Transverse colon (tissue), 4 donors: ENCODE data around the gene VSX1. TPM values are rescaled to one million over a fixed set of nuclear protein-coding genes. Genes with fewer than 3 reads are reported as not detected.
A peak's percentile ranks its signal among the peaks of the same experiment; 100 is the strongest.

ENCODE experiments used
- DNase-seq: peaks from one replicate; pipeline ENCODE4 v3.0.0-alpha.2; 2019
- H3K27ac ChIP-seq, 4 donors: fragments of 200-600 bp; sonication (generic); 2 replicates each; pipeline ENCODE4 v1.5.1; 2016 to 2018; ENCODE audit warnings: inconsistent platforms in 4 of 4
- H3K27me3 ChIP-seq: fragments of 200-600 bp; sonication (generic); 2 replicates; pipeline ENCODE4 v1.5.1; 2017; ENCODE audit warnings: inconsistent platforms
- H3K36me3 ChIP-seq, 4 donors: fragments of 200-600 bp; sonication (generic); 2 replicates each; pipeline ENCODE4 v1.5.1; 2017 to 2019; ENCODE audit warnings: inconsistent platforms in 4 of 4
- H3K4me1 ChIP-seq, 4 donors: fragments of 200-600 bp; sonication (generic); 2 replicates each; pipeline ENCODE4 v1.5.1; 2017 to 2020; ENCODE audit warnings: inconsistent platforms in 4 of 4
- H3K4me3 ChIP-seq, 4 donors: fragments of 200-600 bp; sonication (generic); 1 replicate in 1 of 4; 2 replicates in 3 of 4; pipeline versions ENCODE4 v1.5.1 to v1.6.1; 2017 to 2019; ENCODE audit warnings: inconsistent platforms in 4 of 4
- H3K9me3 ChIP-seq, 2 donors: fragments of 200-600 bp; sonication (generic); 2 replicates each; pipeline ENCODE4 v1.5.1; 2017 to 2019; ENCODE audit warnings: inconsistent platforms in 2 of 2
- EP300 ChIP-seq: sonication (generic); formaldehyde crosslinking; IDR thresholded peaks from one replicate; pipeline ENCODE4 v1.6.1; 2017; ENCODE audit warnings: antibody characterized with exemption, low read depth
- POLR2A ChIP-seq: fragments of 450-650 bp; IDR thresholded peaks from one replicate; pipeline ENCODE4 v1.6.1; 2016; ENCODE audit warnings: antibody characterized with exemption, mild to moderate bottlenecking, moderate library complexity
- POLR2AphosphoS5 ChIP-seq, 3 donors: sonication (generic); formaldehyde crosslinking; IDR thresholded peaks; one replicate each; pipeline ENCODE4 v1.6.1; 2016; ENCODE audit warnings: antibody characterized with exemption in 3 of 3
- WGBS, 2 donors: methylation state at CpG; one replicate each; pipeline ENCODE4 v1.1.5; 2018; ENCODE audit warnings: low coverage in 1 of 2; 5-methylcytosine and 5-hydroxymethylcytosine counted together
- in situ Hi-C, 4 donors: fragments of 200-750 bp; cut with MboI; loops; one replicate each; pipeline versions ENCODE4 v1.15.0 to v1.15.1; 2017; ENCODE audit warnings: low sequenced_read_pairs in 3 of 4, low pct_ligation_motif_present in 1 of 4, low pct_unique_long_range_greater_than_20kb in 1 of 4
- intact Hi-C: fragments of 100-400 bp; cut with DNase I; formaldehyde crosslinking; loops from one replicate; pipeline ENCODE4 v1.15.1; 2023; ENCODE audit warnings: low total_unique reads
- total RNA-seq, 4 donors: library from RNA; depleted of rRNA; stranded (reverse); fragments of >200 nt; gene quantifications; one replicate each; pipeline ENCODE4 v1.1.0, GENCODE V29; 2016
- TF ChIP-seq, protein P1 (sequence below), 5 experiments: fragments of 200-600 bp in 3 of 5; fragments of 450-650 bp in 2 of 5; sonication (generic) in 3 of 5; IDR thresholded peaks; 1 replicate in 2 of 5; 2 replicates in 3 of 5; pipeline ENCODE4 v1.5.1; 2016 to 2017; ENCODE audit warnings: antibody characterized with exemption in 5 of 5, inconsistent platforms in 3 of 5, mild to moderate bottlenecking in 2 of 5, moderate library complexity in 1 of 5

VSX1 gene
- total RNA-seq, 4 donors from 2014 or later: 0.16 TPM; not detected in 3

DNA sequence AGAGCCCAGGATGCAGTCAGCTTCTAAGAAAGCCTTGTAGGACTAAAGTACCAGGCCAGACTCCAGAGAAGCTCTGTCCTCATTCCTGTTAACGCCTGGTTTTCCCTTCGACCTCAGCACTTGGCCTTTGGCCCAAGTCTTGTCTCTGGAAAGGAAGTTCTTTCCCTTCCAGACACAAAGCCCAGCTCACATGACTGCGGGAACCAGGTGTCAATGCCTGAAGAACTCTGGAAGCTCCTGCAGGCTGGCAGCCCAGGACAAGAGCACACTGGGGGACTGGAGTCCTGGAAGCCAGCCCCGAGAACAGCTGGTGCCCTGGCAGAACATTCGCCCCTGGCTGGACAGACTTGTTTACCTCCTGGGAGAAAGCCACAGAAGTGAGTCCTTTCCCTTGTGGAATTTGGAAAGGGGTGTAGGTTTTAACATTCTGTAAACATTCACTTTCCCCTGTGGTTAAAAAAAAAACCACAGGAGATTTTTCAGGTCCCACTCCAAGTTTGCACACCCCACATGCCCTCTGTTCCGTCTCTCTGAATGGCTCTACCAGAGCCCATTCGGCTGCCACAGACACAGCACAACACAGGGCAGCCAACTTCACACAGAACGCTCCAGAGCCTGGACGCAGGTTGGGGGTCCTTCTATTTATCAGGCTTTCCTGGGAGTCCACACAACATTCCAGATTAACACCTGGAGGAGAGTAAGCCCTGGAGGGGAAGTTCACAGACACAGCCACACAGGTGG, 42.1 kb downstream of the VSX1 start:
- 23% methylated on average over 9 of the region's 9 CpGs; no CpG with 5 or more reads in 1 of the 2 donors for WGBS, 2 donors
- in situ Hi-C loops: no loop called here

DNA sequence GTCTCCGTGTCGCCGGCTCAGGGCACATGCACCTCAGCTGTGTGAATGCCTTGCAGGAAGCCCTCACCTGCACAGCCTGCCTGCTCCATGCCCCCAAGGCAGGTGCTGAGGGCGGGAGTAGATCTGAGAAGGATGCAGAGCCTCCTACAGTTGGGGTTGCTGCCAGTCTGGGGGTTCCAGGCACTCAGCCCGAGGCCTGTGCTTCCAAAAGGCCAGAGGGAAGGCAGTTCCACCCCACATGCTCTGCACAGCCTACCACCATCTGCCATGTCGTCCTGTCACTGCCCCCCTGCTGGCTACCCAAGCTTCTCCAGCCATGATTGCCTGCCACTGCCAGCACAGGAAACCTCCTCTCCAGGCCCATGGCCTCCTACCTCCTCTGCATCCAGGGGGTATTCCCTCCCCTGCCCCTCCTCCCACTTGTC, 43.3 kb downstream of the VSX1 start:
- peaks cover 68 to 91% (median 78%) of the 10 kb centered on the region in 4 donors for H3K4me1 ChIP-seq
- H3K4me3 ChIP-seq: no peak overlapping the region

More for the DNA sequence above, 42.1 kb downstream of the VSX1 start:
- Histone ChIP-seq H3K27me3 (no peaks in the 10 kb centered on the region), H3K4me1 (peaks cover 64 to 81% (median 73%) of the 10 kb centered on the region in 4 donors), H3K36me3 (no peaks in the 10 kb centered on the region), H3K9me3 (no peaks in the 10 kb centered on the region), H3K4me3 (peak overlapping the region in 1 of 4 donors; percentile 2), H3K27ac (peak overlapping the region; percentile 76 to 91 (median 84))
- DNase-seq: peak; percentile 84
- TF ChIP-seq, protein P1, sequence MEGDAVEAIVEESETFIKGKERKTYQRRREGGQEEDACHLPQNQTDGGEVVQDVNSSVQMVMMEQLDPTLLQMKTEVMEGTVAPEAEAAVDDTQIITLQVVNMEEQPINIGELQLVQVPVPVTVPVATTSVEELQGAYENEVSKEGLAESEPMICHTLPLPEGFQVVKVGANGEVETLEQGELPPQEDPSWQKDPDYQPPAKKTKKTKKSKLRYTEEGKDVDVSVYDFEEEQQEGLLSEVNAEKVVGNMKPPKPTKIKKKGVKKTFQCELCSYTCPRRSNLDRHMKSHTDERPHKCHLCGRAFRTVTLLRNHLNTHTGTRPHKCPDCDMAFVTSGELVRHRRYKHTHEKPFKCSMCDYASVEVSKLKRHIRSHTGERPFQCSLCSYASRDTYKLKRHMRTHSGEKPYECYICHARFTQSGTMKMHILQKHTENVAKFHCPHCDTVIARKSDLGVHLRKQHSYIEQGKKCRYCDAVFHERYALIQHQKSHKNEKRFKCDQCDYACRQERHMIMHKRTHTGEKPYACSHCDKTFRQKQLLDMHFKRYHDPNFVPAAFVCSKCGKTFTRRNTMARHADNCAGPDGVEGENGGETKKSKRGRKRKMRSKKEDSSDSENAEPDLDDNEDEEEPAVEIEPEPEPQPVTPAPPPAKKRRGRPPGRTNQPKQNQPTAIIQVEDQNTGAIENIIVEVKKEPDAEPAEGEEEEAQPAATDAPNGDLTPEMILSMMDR (IDR thresholded peaks at IDR 0.05): peak in 1 of 5 experiments; percentile 8
- TF ChIP-seq POLR2AphosphoS5 (IDR thresholded peaks at IDR 0.05): peak; percentile 84 to 91 (median 87)
- no peak for TF ChIP-seq EP300
- intact Hi-C loops: no loop called here

DNA sequence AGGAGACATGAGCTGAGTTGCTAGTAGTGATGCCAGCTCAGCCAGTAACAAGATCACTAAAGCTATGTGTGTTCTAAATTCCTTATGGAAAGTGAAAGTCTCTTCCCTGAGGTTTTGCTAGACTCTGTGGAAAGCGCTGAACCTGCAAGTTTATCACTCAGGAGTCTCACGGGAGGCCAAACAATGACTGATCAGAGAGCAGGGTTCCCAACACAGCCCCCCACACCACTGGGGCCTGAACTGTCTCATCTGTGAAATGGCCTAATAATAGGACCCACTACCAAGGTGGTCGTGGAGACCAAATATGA, 43.9 kb downstream of the VSX1 start:
- Histone ChIP-seq H3K4me1 (peaks cover 70 to 91% (median 81%) of the 10 kb centered on the region in 4 donors), H3K27ac (peak overlapping the region; percentile 76 to 91 (median 84)), H3K4me3 (no peak overlapping the region), H3K27me3 (no peaks in the 10 kb centered on the region), H3K36me3 (no peaks in the 10 kb centered on the region), H3K9me3 (no peaks in the 10 kb centered on the region)
- no peak for DNase-seq
- intact Hi-C loops (no loop called here), in situ Hi-C loops (no loop called here)
- WGBS, 2 donors: 53% methylated on average over 3 of the region's 3 CpGs; no CpG with 5 or more reads in 1 of the 2 donors
- TF ChIP-seq, protein P1 (IDR thresholded peaks at IDR 0.05): no peak
- TF ChIP-seq POLR2A: no peak
- no peak for TF ChIP-seq POLR2AphosphoS5 (IDR thresholded peaks at IDR 0.05)
- TF ChIP-seq EP300: no peak

More for the DNA sequence above, 43.3 kb downstream of the VSX1 start:
- H3K9me3 ChIP-seq: no peaks in the 10 kb centered on the region
- intact Hi-C loops (no loop called here), in situ Hi-C loops (no loop called here)
- peak overlapping the region; percentile 76 to 91 (median 84) for H3K27ac ChIP-seq
- no peaks in the 10 kb centered on the region for H3K27me3 ChIP-seq
- no peak for DNase-seq
- H3K36me3 ChIP-seq: no peaks in the 10 kb centered on the region
- TF ChIP-seq EP300 (no peak), POLR2AphosphoS5 (IDR thresholded peaks at IDR 0.05) (no peak), POLR2A (no peak)
- TF ChIP-seq, protein P1 (IDR thresholded peaks at IDR 0.05): no peak
- 80 to 86% methylated on average over 1 to 6 of the region's 6 CpGs for WGBS, 2 donors

DNA sequence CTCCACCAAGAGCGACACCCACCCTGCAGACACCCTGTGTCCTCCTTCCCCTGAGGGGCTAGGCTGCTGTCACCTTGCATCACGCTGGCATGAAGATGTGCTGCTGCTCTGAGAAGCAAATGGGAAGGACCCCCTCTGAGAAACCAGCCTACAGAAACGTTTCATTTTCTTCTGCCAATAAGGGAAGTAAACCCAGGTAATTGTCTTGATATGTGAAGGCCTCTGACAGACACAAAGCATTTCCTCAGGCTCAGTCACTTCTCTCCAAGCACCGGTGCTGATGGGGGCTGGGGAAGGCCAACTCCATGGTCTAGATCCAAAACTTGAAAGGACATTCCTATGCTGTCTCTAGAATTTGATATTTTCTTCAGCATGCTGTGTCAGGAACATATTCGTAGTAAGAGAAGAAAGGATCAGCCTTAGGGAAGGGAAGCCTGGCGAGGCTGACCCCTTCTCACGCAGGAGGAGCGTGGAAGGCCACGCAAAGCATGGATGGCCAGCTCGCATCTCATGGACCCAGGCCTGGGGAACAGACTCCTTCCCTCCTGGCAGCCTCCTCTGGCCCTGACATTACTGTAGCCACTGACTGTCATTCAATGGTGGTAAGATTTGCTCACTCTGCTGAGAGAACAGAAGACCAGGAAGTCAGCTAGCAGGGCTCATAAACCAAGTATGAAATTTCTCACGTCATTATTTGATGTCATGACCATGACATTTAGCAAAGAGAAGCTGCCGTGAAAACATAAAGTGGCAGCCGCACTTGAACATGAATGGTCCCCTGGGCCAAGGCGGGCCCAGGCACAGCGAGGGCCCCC, 44.4 kb downstream of the VSX1 start:
- Histone ChIP-seq H3K27ac (peak overlapping the region; percentile 76 to 91 (median 84)), H3K4me3 (no peak overlapping the region), H3K36me3 (no peaks in the 10 kb centered on the region), H3K27me3 (no peaks in the 10 kb centered on the region), H3K4me1 (peaks cover 70 to 91% (median 81%) of the 10 kb centered on the region in 4 donors), H3K9me3 (no peaks in the 10 kb centered on the region)
- intact Hi-C loops (no loop called here), in situ Hi-C loops (no loop called here)
- 69 to 90% methylated on average over 6 to 15 of the region's 15 CpGs for WGBS, 2 donors
- DNase-seq: no peak
- TF ChIP-seq, protein P1 (IDR thresholded peaks at IDR 0.05): no peak
- TF ChIP-seq POLR2AphosphoS5 (IDR thresholded peaks at IDR 0.05) (peak in 1 of 3 donors; percentile 21), POLR2A (no peak), EP300 (no peak)
